Mesendoderm (in vitro differentiated cells): ENCODE measurements around the gene DAB1. TPM values are rescaled to one million over a fixed set of nuclear protein-coding genes. Genes with fewer than 3 reads are reported as not detected.

Experiments used
- DNase-seq: peaks from one replicate; pipeline ENCODE4 v3.0.0; 2013
- H2AK5ac ChIP-seq: 2 replicates; pipeline ENCODE4 v1.6.1; 2013; ENCODE audit warnings: low read length, inconsistent platforms
- H2BK120ac ChIP-seq: 2 replicates; pipeline ENCODE4 v1.6.1; 2013; ENCODE audit warnings: low read depth, mild to moderate bottlenecking, low read length, moderate library complexity, mixed read lengths
- H2BK15ac ChIP-seq: replicated peaks from 2 replicates; pipeline ENCODE4 v1.6.1; 2013; ENCODE audit warnings: low read depth, mild to moderate bottlenecking, moderate library complexity
- H2BK5ac ChIP-seq: 2 replicates; pipeline ENCODE4 v1.6.1; 2013; ENCODE audit warnings: low read length, inconsistent platforms
- H3K18ac ChIP-seq: 2 replicates; pipeline ENCODE4 v1.6.1; 2013; ENCODE audit warnings: mild to moderate bottlenecking, low read length, mixed read lengths
- H3K23ac ChIP-seq: one replicate; pipeline ENCODE4 v1.6.1; 2013; ENCODE audit warnings: low read length
- H3K27ac ChIP-seq: 2 replicates; pipeline ENCODE4 v1.5.1; 2013; ENCODE audit warnings: low read depth, mild to moderate bottlenecking, inconsistent platforms, low read length, moderate library complexity
- H3K27me3 ChIP-seq: 2 replicates; pipeline ENCODE4 v1.6.1; 2013; ENCODE audit warnings: low read length, control low read depth, mild to moderate bottlenecking, inconsistent platforms; ENCODE audit not compliant: insufficient read depth, poor library complexity
- H3K36me3 ChIP-seq: 2 replicates; pipeline ENCODE4 v1.6.1; 2013; ENCODE audit warnings: low read length, inconsistent platforms; ENCODE audit not compliant: control insufficient read depth, insufficient read depth
- H3K4ac ChIP-seq: one replicate; pipeline ENCODE4 v1.6.1; 2013; ENCODE audit warnings: low read depth, mild to moderate bottlenecking, low read length, moderate library complexity
- H3K4me1 ChIP-seq: 2 replicates; pipeline ENCODE4 v1.6.1; 2013; ENCODE audit warnings: low read depth, low read length, inconsistent platforms; ENCODE audit not compliant: control insufficient read depth
- H3K4me2 ChIP-seq: 2 replicates; pipeline ENCODE4 v1.6.1; 2013; ENCODE audit warnings: low read length
- H3K4me3 ChIP-seq: 2 replicates; pipeline ENCODE4 v1.5.1; 2013; ENCODE audit warnings: mild to moderate bottlenecking, low read length
- H3K56ac ChIP-seq: one replicate; pipeline ENCODE4 v1.6.1; 2013; ENCODE audit warnings: low read length
- H3K79me1 ChIP-seq: 2 replicates; pipeline ENCODE4 v1.6.1; 2013; ENCODE audit warnings: low read length, inconsistent platforms
- H3K79me2 ChIP-seq: 2 replicates; pipeline ENCODE4 v1.6.1; 2013; ENCODE audit warnings: mild to moderate bottlenecking, low read length; ENCODE audit not compliant: control insufficient read depth, insufficient read depth
- H3K9ac ChIP-seq: 2 replicates; pipeline ENCODE4 v1.6.1; 2013; ENCODE audit warnings: low read length, inconsistent platforms
- H4K5ac ChIP-seq: one replicate; pipeline ENCODE4 v1.6.1; 2013; ENCODE audit warnings: low read length
- H4K8ac ChIP-seq: one replicate; pipeline ENCODE4 v1.6.1; 2013; ENCODE audit warnings: low read depth, mild to moderate bottlenecking, control low read depth, low read length, moderate library complexity
- WGBS: extraction: QIAGEN DNeasy Blood & Tissue Kit; methylation state at CpG from one replicate; pipeline ENCODE4 v1.1.7; 2013; ENCODE audit warnings: low lambda C conversion rate, missing lambda C conversion rate; ENCODE audit not compliant: insufficient coverage; ENCODE audit errors: extremely low coverage; 5-methylcytosine and 5-hydroxymethylcytosine counted together
- polyA plus RNA-seq, 2 experiments: library from polyadenylated mRNA; stranded (reverse); fragments of 200-250 nt; gene quantifications; one replicate each; pipeline ENCODE4 v1.2.3, GENCODE V29; 2013

Gene DAB1
- polyA plus RNA-seq (2013, experiment 1 of 2), result 41.9 TPM
- polyA plus RNA-seq (2013, experiment 2 of 2), result 42.2 TPM

- Histone ChIP-seq H3K4ac (peak within 1 kb of the TSS; percentile 95), H2BK120ac (peak within 1 kb of the TSS; percentile 80), H2BK15ac (no peak within 1 kb of the TSS), H3K56ac (peak within 1 kb of the TSS; percentile 98), H3K18ac (peak within 1 kb of the TSS; percentile 95), H3K4me3 (peak within 1 kb of the TSS; percentile 83), H3K4me2 (peak within 1 kb of the TSS; percentile 85), H2AK5ac (peak within 1 kb of the TSS; percentile 42), H4K5ac (no peak within 1 kb of the TSS), H3K4me1 (peaks cover 16% of the 10 kb centered on the region), H3K79me2 (peaks cover 19% of the 10 kb centered on the region), H3K36me3 (no peaks in the 10 kb centered on the region), H3K27me3 (no peaks in the 10 kb centered on the region), H3K9ac (peak within 1 kb of the TSS; percentile 96), H2BK5ac (peak within 1 kb of the TSS; percentile 95), H4K8ac (peak within 1 kb of the TSS; percentile 3), H3K27ac (peak within 1 kb of the TSS; percentile 95), H3K23ac (peak within 1 kb of the TSS; percentile 48), H3K79me1 (no peaks in the 10 kb centered on the region)
- WGBS, result no CpG with 5 or more reads among the region's 64 CpGs
- peak; percentile 32 for DNase-seq
These were observed at the start of gene DAB1 for GRCh38 chr1:57423656-57424211. Gene DAB1, minus strand, starts transcription at chr1:57424060. Its CDS starts 133,030 bp downstream, at chr1:57291030.

GRCh38 chr1:57473448-57473847 is 49.6 kb upstream of the DAB1 start:
- H4K5ac ChIP-seq, result no peak overlapping the region
- no CpG with 5 or more reads among the region's 5 CpGs for WGBS
- no peak overlapping the region for H3K56ac ChIP-seq
- no peak overlapping the region for H3K27ac ChIP-seq
- H3K79me1 ChIP-seq, result no peaks in the 10 kb centered on the region
- H3K23ac ChIP-seq, result no peak overlapping the region
- no peak overlapping the region for H3K18ac ChIP-seq
- no peak overlapping the region for H3K4me2 ChIP-seq
- H2BK120ac ChIP-seq, result no peak overlapping the region
- H3K4me1 ChIP-seq, result peaks cover 9% of the 10 kb centered on the region
- no peak overlapping the region for H3K9ac ChIP-seq
- no peaks in the 10 kb centered on the region for H3K36me3 ChIP-seq
- peak overlapping the region; percentile 72 for H3K4ac ChIP-seq
- H2AK5ac ChIP-seq, result no peak overlapping the region
- DNase-seq, result no peak
- no peaks in the 10 kb centered on the region for H3K27me3 ChIP-seq
- H4K8ac ChIP-seq, result no peak overlapping the region
- H2BK15ac ChIP-seq, result no peak overlapping the region
- H3K79me2 ChIP-seq, result no peaks in the 10 kb centered on the region
- H3K4me3 ChIP-seq, result no peak overlapping the region
- peak overlapping the region; percentile 85 for H2BK5ac ChIP-seq

GRCh38 chr1:57471995-57472394 is 48.1 kb upstream of the DAB1 start:
- Histone ChIP-seq H3K4me2 (no peak overlapping the region), H4K5ac (no peak overlapping the region), H3K4ac (peak overlapping the region; percentile 94), H3K4me1 (peaks cover 9% of the 10 kb centered on the region), H3K36me3 (no peaks in the 10 kb centered on the region), H4K8ac (no peak overlapping the region), H3K79me1 (no peaks in the 10 kb centered on the region), H3K23ac (no peak overlapping the region), H2AK5ac (no peak overlapping the region), H2BK5ac (peak overlapping the region; percentile 29), H3K56ac (no peak overlapping the region), H3K18ac (peak overlapping the region; percentile 80), H3K27me3 (no peaks in the 10 kb centered on the region), H2BK120ac (peak overlapping the region; percentile 45), H2BK15ac (peak overlapping the region; percentile 85), H3K27ac (no peak overlapping the region), H3K4me3 (no peak overlapping the region), H3K9ac (no peak overlapping the region), H3K79me2 (no peaks in the 10 kb centered on the region)
- DNase-seq, result no peak
- WGBS, result no CpG with 5 or more reads among the region's 2 CpGs

- H3K36me3 ChIP-seq, result no peaks in the 10 kb centered on the region
- H4K5ac ChIP-seq, result no peak overlapping the region
- H2AK5ac ChIP-seq, result no peak overlapping the region
- no peak overlapping the region for H3K4me3 ChIP-seq
- H3K4ac ChIP-seq, result no peak overlapping the region
- peak overlapping the region; percentile 62 for H3K27ac ChIP-seq
- H3K4me1 ChIP-seq, result peaks cover 5% of the 10 kb centered on the region
- H3K23ac ChIP-seq, result no peak overlapping the region
- H2BK15ac ChIP-seq, result no peak overlapping the region
- H2BK5ac ChIP-seq, result no peak overlapping the region
- H2BK120ac ChIP-seq, result no peak overlapping the region
- no CpG with 5 or more reads among the region's 1 CpG for WGBS
- DNase-seq, result peak; percentile 73
- H3K4me2 ChIP-seq, result no peak overlapping the region
- H3K56ac ChIP-seq, result no peak overlapping the region
- no peaks in the 10 kb centered on the region for H3K79me1 ChIP-seq
- no peak overlapping the region for H4K8ac ChIP-seq
- H3K79me2 ChIP-seq, result no peaks in the 10 kb centered on the region
- H3K18ac ChIP-seq, result no peak overlapping the region
- H3K27me3 ChIP-seq, result no peaks in the 10 kb centered on the region
- H3K9ac ChIP-seq, result no peak overlapping the region
These were observed 46.2 kb upstream of the DAB1 start for GRCh38 chr1:57470036-57470435.

GRCh38 chr1:57468641-57469523 is 45.0 kb upstream of the DAB1 start:
- WGBS, result no CpG with 5 or more reads among the region's 2 CpGs
- no peak overlapping the region for H3K4me2 ChIP-seq

More at GRCh38 chr1:57468641-57469523, 45.0 kb upstream of the DAB1 start:
- no peak overlapping the region for H2BK120ac ChIP-seq
- no peak overlapping the region for H4K5ac ChIP-seq
- H3K79me1 ChIP-seq, result no peaks in the 10 kb centered on the region
- DNase-seq, result peak; percentile 69
- no peaks in the 10 kb centered on the region for H3K27me3 ChIP-seq
- H3K9ac ChIP-seq, result no peak overlapping the region
- H3K4me1 ChIP-seq, result peaks cover 7% of the 10 kb centered on the region
- no peak overlapping the region for H3K4ac ChIP-seq
- no peaks in the 10 kb centered on the region for H3K36me3 ChIP-seq
- H2BK15ac ChIP-seq, result peak overlapping the region; percentile 85
- no peak overlapping the region for H4K8ac ChIP-seq
- H3K18ac ChIP-seq, result peak overlapping the region; percentile 71
- H3K4me3 ChIP-seq, result no peak overlapping the region
- H3K27ac ChIP-seq, result no peak overlapping the region
- no peak overlapping the region for H2AK5ac ChIP-seq
- no peaks in the 10 kb centered on the region for H3K79me2 ChIP-seq
- peak overlapping the region; percentile 47 for H2BK5ac ChIP-seq
- no peak overlapping the region for H3K23ac ChIP-seq
- peak overlapping the region; percentile 63 for H3K56ac ChIP-seq
